Stimulated activated CD8-positive, alpha-beta memory T cell treated with anti-CD3 and anti-CD28 coated beads, Interleukin-12 subunit alpha, Interleukin-12 subunit beta, amount 100 ng/mL, for 4 hours (primary cell): Measurements from ENCODE around the gene S100A16.
"Not testable (repeated sequence)": the region's sequence is repeated elsewhere in the genome, so short reads cannot be mapped to it uniquely, and the experiment has no call there.

Experiments used
- DNase-seq: peaks from one replicate; pipeline ENCODE4 v3.0.0-alpha.2; 2020; ENCODE audit warnings: low read depth

S100A16 gene

GRCh38 chr1:153615406-153615805 lies 2.5 kb upstream of the S100A16 start:
- no peak for DNase-seq

GRCh38 chr1:153614906-153615305 lies 2.0 kb upstream of the S100A16 start:
- DNase-seq: no peak

- DNase-seq: no peak
These were observed 1.4 kb upstream of the S100A16 start for GRCh38 chr1:153614189-153614900.

GRCh38 chr1:153613406-153613805 lies 469 bp upstream of the S100A16 start:
- DNase-seq: no peak

- no peak for DNase-seq
These were observed 704 bp downstream of the S100A16 start for GRCh38 chr1:153612111-153612754.

- DNase-seq: no peak
These were observed 1.6 kb downstream of the S100A16 start for GRCh38 chr1:153611356-153611755.

GRCh38 chr1:153610811-153611301 lies 2.1 kb downstream of the S100A16 start:
- no peak for DNase-seq

- no peak for DNase-seq
These were observed 2.6 kb downstream of the S100A16 start for GRCh38 chr1:153610334-153610733.

GRCh38 chr1:153609585-153609907 lies 3.4 kb downstream of the S100A16 start:
- no peak for DNase-seq

GRCh38 chr1:153608742-153609584 lies 4.0 kb downstream of the S100A16 start:
- DNase-seq: no peak

- DNase-seq: no peak
These were observed 4.8 kb downstream of the S100A16 start for GRCh38 chr1:153608089-153608682.

GRCh38 chr1:153607381-153607780 lies 5.6 kb downstream of the S100A16 start:
- DNase-seq: no peak

- no peak for DNase-seq
These were observed 6.7 kb downstream of the S100A16 start for GRCh38 chr1:153606194-153606593.

GRCh38 chr1:153602749-153603148 lies 10.2 kb downstream of the S100A16 start:
- no peak for DNase-seq

- DNase-seq: no peak
These were observed 13.1 kb downstream of the S100A16 start for GRCh38 chr1:153599847-153600246.

GRCh38 chr1:153598309-153599172 lies 14.4 kb downstream of the S100A16 start:
- DNase-seq: no peak

GRCh38 chr1:153597206-153597605 lies 15.7 kb downstream of the S100A16 start:
- no peak for DNase-seq

- no peak for DNase-seq
These were observed 20.2 kb downstream of the S100A16 start for GRCh38 chr1:153592748-153593147.

GRCh38 chr1:153588482-153588881 lies 24.5 kb downstream of the S100A16 start:
- DNase-seq: no peak

- not testable (repeated sequence) for DNase-seq
These were observed 24.9 kb downstream of the S100A16 start for GRCh38 chr1:153588033-153588432.

- no peak for DNase-seq
These were observed 25.6 kb downstream of the S100A16 start for GRCh38 chr1:153587314-153587713.
